Measurements from ENCODE around the gene RPS15.

The RPS15 gene

DNA sequence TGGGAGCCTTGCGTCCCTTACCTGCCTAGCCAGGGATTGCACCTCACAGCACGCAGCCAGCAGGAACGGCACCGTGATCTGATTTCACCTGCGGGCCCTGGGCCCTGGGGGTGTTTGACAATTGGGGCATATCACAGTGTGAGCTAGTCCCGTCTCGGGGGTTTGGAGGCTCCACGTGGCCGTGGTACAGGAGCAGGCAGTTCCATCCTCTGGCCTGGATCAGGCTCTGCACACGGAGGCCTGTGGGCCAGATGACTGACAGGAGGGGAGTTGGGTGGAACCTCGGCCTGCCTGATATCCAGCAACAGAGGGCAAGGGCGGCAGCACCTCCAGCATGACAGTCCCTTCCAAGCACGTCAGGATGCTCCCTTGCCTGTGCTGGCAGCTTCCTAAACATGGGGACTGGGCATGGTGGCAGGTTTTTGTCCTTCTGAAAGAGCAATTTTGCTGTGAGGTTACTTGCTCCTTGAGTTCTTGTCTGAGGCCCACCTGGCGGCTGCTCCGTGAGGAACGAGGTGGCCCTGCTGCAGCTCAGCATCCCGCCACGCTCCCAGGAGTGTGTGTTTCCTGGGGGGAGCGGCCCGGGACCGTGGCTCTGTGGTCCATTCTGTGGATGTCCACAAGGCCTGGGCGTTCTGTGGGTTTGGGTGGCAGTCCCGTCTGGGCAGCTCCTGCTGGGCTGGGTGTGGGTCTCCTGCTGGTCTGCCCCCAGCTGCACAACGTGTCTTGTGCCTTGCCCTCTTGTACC lies 6.3 kb upstream of the RPS15 start:
- Histone ChIP-seq H3K18ac (ENCODE audit: low read length) (no peak overlapping the region), H4K12ac (ENCODE audit: low read depth, low read length) (no peak overlapping the region), H3K9me3 (ENCODE audit: insufficient read depth, low read depth, low read length) (no peaks in the 10 kb centered on the region), H3K9ac (ENCODE audit: low read length) (no peak overlapping the region), H4K91ac (ENCODE audit: low read depth, low read length) (no peak overlapping the region), H3K27ac (ENCODE audit: low read depth, low read length) (no peak overlapping the region), H3K36me3 (ENCODE audit: control insufficient read depth in 1 of 2, insufficient read depth in 2 of 2, low read length in 2 of 2) (peaks cover 74 to 75% of the 10 kb centered on the region in 2 experiments), H2BK12ac (ENCODE audit: low read length) (no peak overlapping the region), H2BK120ac (ENCODE audit: insufficient read depth, low read length, poor library complexity) (no peak overlapping the region), H3K79me2 (ENCODE audit: control insufficient read depth, insufficient read depth, low read length, poor library complexity) (no peaks in the 10 kb centered on the region), H3K23ac (ENCODE audit: low read length) (no peak overlapping the region), H3K14ac (ENCODE audit: low read length) (no peak overlapping the region), H2AFZ (ENCODE audit: insufficient read depth, low read length, poor library complexity) (no peak overlapping the region), H4K8ac (ENCODE audit: low read depth, low read length) (no peak overlapping the region), H3K27me3 (ENCODE audit: insufficient read depth, low read length) (no peaks in the 10 kb centered on the region), H2BK5ac (ENCODE audit: low read depth, low read length, poor library complexity) (no peak overlapping the region), H3K4me2 (ENCODE audit: low read length) (no peak overlapping the region), H3K4ac (ENCODE audit: low read depth, low read length) (no peak overlapping the region), H3K79me1 (ENCODE audit: low read length) (no peaks in the 10 kb centered on the region), H3K4me1 (ENCODE audit: control insufficient read depth in 1 of 2, insufficient read depth in 2 of 2, low read length in 2 of 2) (no peaks in the 10 kb centered on the region), H3K4me3 (ENCODE audit: low read depth, low read length) (no peak overlapping the region), H2AK5ac (ENCODE audit: low read length) (no peak overlapping the region)
- no CpG with 5 or more reads among the region's 24 CpGs for WGBS (ENCODE audit: extremely low coverage, insufficient coverage, insufficient read length)
- no peak for DNase-seq

DNA sequence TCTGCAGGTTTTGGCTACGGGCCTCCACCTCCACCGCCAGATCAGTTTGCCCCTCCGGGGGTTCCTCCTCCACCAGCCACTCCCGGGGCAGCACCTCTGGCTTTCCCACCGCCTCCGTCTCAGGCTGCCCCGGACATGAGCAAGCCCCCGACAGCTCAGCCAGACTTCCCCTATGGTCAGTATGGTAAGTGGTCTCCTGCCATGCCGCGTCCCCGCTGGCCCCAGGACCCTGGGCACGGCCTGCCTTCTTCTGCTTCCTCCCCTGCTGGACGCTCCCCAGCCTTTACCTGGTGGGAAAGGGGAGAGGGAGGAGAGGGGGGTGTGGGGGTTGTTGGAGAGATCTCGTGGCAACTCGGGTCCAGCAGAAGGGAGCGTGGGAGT lies 5.7 kb upstream of the RPS15 start:
- H3K27ac ChIP-seq (ENCODE audit: low read depth, low read length) = no peak overlapping the region
- H4K91ac ChIP-seq (ENCODE audit: low read depth, low read length) = no peak overlapping the region
- no peaks in the 10 kb centered on the region for H3K4me1 ChIP-seq (ENCODE audit: control insufficient read depth in 1 of 2, insufficient read depth in 2 of 2, low read length in 2 of 2)
- no peak overlapping the region for H2BK5ac ChIP-seq (ENCODE audit: low read depth, low read length, poor library complexity)
- no peak overlapping the region for H2BK120ac ChIP-seq (ENCODE audit: insufficient read depth, low read length, poor library complexity)
- H3K9me3 ChIP-seq (ENCODE audit: insufficient read depth, low read depth, low read length) = no peaks in the 10 kb centered on the region
- no peaks in the 10 kb centered on the region for H3K79me1 ChIP-seq (ENCODE audit: low read length)
- no peak overlapping the region for H3K9ac ChIP-seq (ENCODE audit: low read length)
- no peaks in the 10 kb centered on the region for H3K27me3 ChIP-seq (ENCODE audit: insufficient read depth, low read length)
- no peak overlapping the region for H3K18ac ChIP-seq (ENCODE audit: low read length)
- WGBS (ENCODE audit: extremely low coverage, insufficient coverage, insufficient read length) = no CpG with 5 or more reads among the region's 16 CpGs
- no peak overlapping the region for H3K4me2 ChIP-seq (ENCODE audit: low read length)
- H2BK12ac ChIP-seq (ENCODE audit: low read length) = no peak overlapping the region
- H3K4ac ChIP-seq (ENCODE audit: low read depth, low read length) = no peak overlapping the region
- peak overlapping the region; percentile 16 for H3K4me3 ChIP-seq (ENCODE audit: low read depth, low read length)
- no peak overlapping the region for H3K14ac ChIP-seq (ENCODE audit: low read length)
- no peaks in the 10 kb centered on the region for H3K79me2 ChIP-seq (ENCODE audit: control insufficient read depth, insufficient read depth, low read length, poor library complexity)
- no peak overlapping the region for H3K23ac ChIP-seq (ENCODE audit: low read length)
- no peak overlapping the region for H4K8ac ChIP-seq (ENCODE audit: low read depth, low read length)
- H2AK5ac ChIP-seq (ENCODE audit: low read length) = no peak overlapping the region
- no peak overlapping the region for H4K12ac ChIP-seq (ENCODE audit: low read depth, low read length)
- peaks cover 68 to 69% of the 10 kb centered on the region in 2 experiments for H3K36me3 ChIP-seq (ENCODE audit: control insufficient read depth in 1 of 2, insufficient read depth in 2 of 2, low read length in 2 of 2)
- DNase-seq = no peak
- no peak overlapping the region for H2AFZ ChIP-seq (ENCODE audit: insufficient read depth, low read length, poor library complexity)

DNA sequence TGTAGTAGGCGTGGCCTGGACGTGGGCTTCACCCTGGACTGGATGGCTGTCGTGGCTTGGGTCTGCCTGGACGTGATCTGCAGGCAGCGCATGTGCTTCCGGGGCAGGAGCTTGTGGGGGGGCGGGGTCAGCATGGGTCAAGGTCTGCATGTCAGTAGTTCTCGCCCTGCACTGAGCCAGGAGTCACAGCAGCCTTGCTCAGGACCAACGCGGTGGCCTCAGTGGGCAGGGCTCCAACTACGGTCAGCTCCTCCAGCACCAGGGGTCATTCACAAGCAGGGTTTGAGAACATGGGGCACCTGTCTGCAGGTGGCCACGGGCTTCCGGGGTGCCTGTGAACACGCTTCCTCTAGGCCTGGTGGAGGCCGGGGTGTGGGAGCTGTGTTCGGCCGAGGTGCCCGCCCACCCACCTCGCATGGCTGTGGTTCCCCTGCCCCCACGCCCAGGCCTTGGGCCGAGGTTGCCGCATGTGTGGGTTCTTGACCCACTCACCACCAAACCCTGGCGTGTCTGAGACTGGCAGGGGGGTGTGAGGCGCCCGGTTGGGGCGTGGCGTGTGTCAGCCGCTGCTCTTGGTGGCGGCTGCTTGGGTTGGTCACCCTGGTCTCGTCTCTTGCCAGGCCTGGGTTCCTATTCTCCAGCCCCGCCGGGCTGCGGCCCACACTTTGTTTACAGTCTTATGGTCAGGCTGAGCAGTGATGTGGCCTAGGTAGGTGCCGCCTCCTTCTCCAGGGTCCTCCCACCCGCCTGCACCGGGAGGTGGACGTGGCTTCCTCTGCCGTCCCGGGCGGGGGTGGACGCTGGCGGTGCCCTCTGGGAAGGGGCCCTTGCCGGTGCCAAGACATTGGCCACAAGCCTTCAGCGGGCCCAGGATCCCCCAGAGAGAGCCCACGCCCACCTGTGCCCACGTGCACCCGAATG lies 4.8 kb upstream of the RPS15 start:
- Histone ChIP-seq H2BK12ac (ENCODE audit: low read length) (no peak overlapping the region), H3K27me3 (ENCODE audit: insufficient read depth, low read length) (no peaks in the 10 kb centered on the region), H3K79me1 (ENCODE audit: low read length) (peaks cover 3% of the 10 kb centered on the region)

DNA sequence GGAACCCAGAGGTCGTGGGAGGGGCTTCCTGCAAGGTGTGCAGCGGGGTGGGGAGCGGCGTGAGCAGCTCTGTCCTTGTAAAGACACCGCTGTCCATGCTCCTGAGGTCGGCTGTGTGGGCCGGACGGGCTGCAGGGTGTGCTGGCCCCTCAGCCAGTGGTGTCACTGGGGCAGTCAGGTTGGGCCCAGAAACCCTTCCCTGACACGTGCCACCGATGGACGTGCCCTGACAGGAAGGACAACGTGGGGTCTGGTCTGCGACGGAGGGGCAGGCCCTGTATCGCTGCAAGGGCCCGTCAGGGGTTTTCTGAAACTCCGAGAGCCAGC lies 4.2 kb upstream of the RPS15 start:
- Histone ChIP-seq H2BK5ac (ENCODE audit: low read depth, low read length, poor library complexity) (no peak overlapping the region), H4K12ac (ENCODE audit: low read depth, low read length) (no peak overlapping the region), H4K8ac (ENCODE audit: low read depth, low read length) (no peak overlapping the region), H3K23ac (ENCODE audit: low read length) (no peak overlapping the region), H3K18ac (ENCODE audit: low read length) (no peak overlapping the region), H2AFZ (ENCODE audit: insufficient read depth, low read length, poor library complexity) (no peak overlapping the region), H3K4me1 (ENCODE audit: control insufficient read depth in 1 of 2, insufficient read depth in 2 of 2, low read length in 2 of 2) (no peaks in the 10 kb centered on the region), H3K27me3 (ENCODE audit: insufficient read depth, low read length) (no peaks in the 10 kb centered on the region), H3K9me3 (ENCODE audit: insufficient read depth, low read depth, low read length) (no peaks in the 10 kb centered on the region), H3K4ac (ENCODE audit: low read depth, low read length) (no peak overlapping the region), H4K91ac (ENCODE audit: low read depth, low read length) (no peak overlapping the region), H3K36me3 (ENCODE audit: control insufficient read depth in 1 of 2, insufficient read depth in 2 of 2, low read length in 2 of 2) (peaks cover 56 to 58% of the 10 kb centered on the region in 2 experiments), H3K9ac (ENCODE audit: low read length) (no peak overlapping the region), H3K4me3 (ENCODE audit: low read depth, low read length) (no peak overlapping the region), H3K79me1 (ENCODE audit: low read length) (peaks cover 6% of the 10 kb centered on the region), H2BK12ac (ENCODE audit: low read length) (no peak overlapping the region), H2AK5ac (ENCODE audit: low read length) (no peak overlapping the region), H3K27ac (ENCODE audit: low read depth, low read length) (no peak overlapping the region), H2BK120ac (ENCODE audit: insufficient read depth, low read length, poor library complexity) (no peak overlapping the region), H3K4me2 (ENCODE audit: low read length) (no peak overlapping the region), H3K79me2 (ENCODE audit: control insufficient read depth, insufficient read depth, low read length, poor library complexity) (peaks cover 8% of the 10 kb centered on the region), H3K14ac (ENCODE audit: low read length) (no peak overlapping the region)
- no CpG with 5 or more reads among the region's 17 CpGs for WGBS (ENCODE audit: extremely low coverage, insufficient coverage, insufficient read length)
- DNase-seq = no peak

More for the DNA sequence above, 4.8 kb upstream of the RPS15 start:
- Histone ChIP-seq H4K8ac (ENCODE audit: low read depth, low read length) (no peak overlapping the region), H2BK5ac (ENCODE audit: low read depth, low read length, poor library complexity) (no peak overlapping the region), H3K4me2 (ENCODE audit: low read length) (no peak overlapping the region), H3K79me2 (ENCODE audit: control insufficient read depth, insufficient read depth, low read length, poor library complexity) (peaks cover 2% of the 10 kb centered on the region), H3K4me3 (ENCODE audit: low read depth, low read length) (no peak overlapping the region), H2BK120ac (ENCODE audit: insufficient read depth, low read length, poor library complexity) (no peak overlapping the region), H3K18ac (ENCODE audit: low read length) (no peak overlapping the region), H4K12ac (ENCODE audit: low read depth, low read length) (no peak overlapping the region), H3K14ac (ENCODE audit: low read length) (no peak overlapping the region), H3K4me1 (ENCODE audit: control insufficient read depth in 1 of 2, insufficient read depth in 2 of 2, low read length in 2 of 2) (no peaks in the 10 kb centered on the region), H3K4ac (ENCODE audit: low read depth, low read length) (no peak overlapping the region), H3K9ac (ENCODE audit: low read length) (no peak overlapping the region), H3K9me3 (ENCODE audit: insufficient read depth, low read depth, low read length) (no peaks in the 10 kb centered on the region), H3K27ac (ENCODE audit: low read depth, low read length) (no peak overlapping the region), H2AK5ac (ENCODE audit: low read length) (no peak overlapping the region), H3K23ac (ENCODE audit: low read length) (no peak overlapping the region), H3K36me3 (ENCODE audit: control insufficient read depth in 1 of 2, insufficient read depth in 2 of 2, low read length in 2 of 2) (peaks cover 61 to 64% of the 10 kb centered on the region in 2 experiments), H2AFZ (ENCODE audit: insufficient read depth, low read length, poor library complexity) (no peak overlapping the region), H4K91ac (ENCODE audit: low read depth, low read length) (no peak overlapping the region)
- no CpG with 5 or more reads among the region's 47 CpGs for WGBS (ENCODE audit: extremely low coverage, insufficient coverage, insufficient read length)
- DNase-seq = no peak

Data from trophoblast cell (in vitro differentiated cells and primary cell).